Epithelial cell of proximal tubule (primary cell): ENCODE results near the gene SRI. TPM values are rescaled to one million over a fixed set of nuclear protein-coding genes. Genes with fewer than 3 reads are reported as not detected.
"Not testable (repeated sequence)": the region's sequence is repeated elsewhere in the genome, so short reads cannot be mapped to it uniquely, and the experiment has no call there.

Experiments
- DNase-seq: peaks from one replicate; pipeline ENCODE4 v3.0.0-alpha.2; 2011; ENCODE audit warnings: low read depth
- H3K4me3 ChIP-seq: 2 replicates; pipeline ENCODE4 v1.5.1; 2011; ENCODE audit warnings: low read depth, mild to moderate bottlenecking, low read length
- total RNA-seq: library from RNA; depleted of rRNA; stranded (reverse); fragments of >200 nt; gene quantifications from 2 replicates; pipeline ENCODE4 v1.2.3, GENCODE V29; 2015
- TF ChIP-seq, protein P1 (sequence below): conservative IDR thresholded peaks from 2 replicates; pipeline ENCODE4 v1.5.1; 2012; ENCODE audit warnings: low read depth, mild to moderate bottlenecking, low read length

The SRI gene
- total RNA-seq, 1 donor from 2014 or later, result 92.0 TPM

- no peak for DNase-seq
- no peak overlapping the region for H3K4me3 ChIP-seq
- TF ChIP-seq, protein P1, sequence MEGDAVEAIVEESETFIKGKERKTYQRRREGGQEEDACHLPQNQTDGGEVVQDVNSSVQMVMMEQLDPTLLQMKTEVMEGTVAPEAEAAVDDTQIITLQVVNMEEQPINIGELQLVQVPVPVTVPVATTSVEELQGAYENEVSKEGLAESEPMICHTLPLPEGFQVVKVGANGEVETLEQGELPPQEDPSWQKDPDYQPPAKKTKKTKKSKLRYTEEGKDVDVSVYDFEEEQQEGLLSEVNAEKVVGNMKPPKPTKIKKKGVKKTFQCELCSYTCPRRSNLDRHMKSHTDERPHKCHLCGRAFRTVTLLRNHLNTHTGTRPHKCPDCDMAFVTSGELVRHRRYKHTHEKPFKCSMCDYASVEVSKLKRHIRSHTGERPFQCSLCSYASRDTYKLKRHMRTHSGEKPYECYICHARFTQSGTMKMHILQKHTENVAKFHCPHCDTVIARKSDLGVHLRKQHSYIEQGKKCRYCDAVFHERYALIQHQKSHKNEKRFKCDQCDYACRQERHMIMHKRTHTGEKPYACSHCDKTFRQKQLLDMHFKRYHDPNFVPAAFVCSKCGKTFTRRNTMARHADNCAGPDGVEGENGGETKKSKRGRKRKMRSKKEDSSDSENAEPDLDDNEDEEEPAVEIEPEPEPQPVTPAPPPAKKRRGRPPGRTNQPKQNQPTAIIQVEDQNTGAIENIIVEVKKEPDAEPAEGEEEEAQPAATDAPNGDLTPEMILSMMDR, result no peak
These were observed 40.9 kb upstream of the SRI start for GRCh38 chr7:88260719-88261118.

DNA sequence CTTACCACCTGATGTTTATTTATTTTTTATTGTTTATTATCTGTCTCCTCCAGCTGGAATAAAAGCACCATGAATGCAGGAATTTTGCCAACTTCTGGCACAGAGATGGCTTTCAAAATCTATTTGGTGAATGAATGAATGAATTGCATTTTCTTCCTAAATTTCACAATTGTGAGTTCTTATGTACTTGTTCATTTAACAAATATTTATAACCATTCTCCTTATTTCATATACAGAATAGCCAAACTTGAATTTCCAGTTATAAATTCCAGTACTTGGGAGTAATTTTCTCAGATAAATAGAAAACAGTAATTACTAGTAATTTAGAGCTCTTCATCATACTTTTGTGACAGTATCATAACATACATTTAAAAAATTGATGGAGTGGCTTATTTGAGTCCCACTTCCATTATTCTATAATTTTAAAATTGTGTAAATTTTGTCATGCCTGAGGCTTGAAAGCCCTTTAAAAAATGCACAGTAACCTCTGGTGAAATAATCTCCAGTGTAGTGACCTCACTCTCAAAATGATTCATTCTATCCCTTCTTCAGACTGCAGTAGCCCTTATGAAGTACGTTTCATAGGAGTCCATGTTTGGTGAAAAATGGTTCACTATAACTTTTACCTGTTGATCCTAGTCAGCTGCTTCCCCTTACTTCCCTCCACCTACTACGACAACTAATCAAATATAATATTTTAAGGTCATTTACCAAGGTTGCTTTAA, 40.0 kb upstream of the SRI start:
- TF ChIP-seq, protein P1, result no peak
- no peak for DNase-seq
- H3K4me3 ChIP-seq, result no peak overlapping the region

DNA sequence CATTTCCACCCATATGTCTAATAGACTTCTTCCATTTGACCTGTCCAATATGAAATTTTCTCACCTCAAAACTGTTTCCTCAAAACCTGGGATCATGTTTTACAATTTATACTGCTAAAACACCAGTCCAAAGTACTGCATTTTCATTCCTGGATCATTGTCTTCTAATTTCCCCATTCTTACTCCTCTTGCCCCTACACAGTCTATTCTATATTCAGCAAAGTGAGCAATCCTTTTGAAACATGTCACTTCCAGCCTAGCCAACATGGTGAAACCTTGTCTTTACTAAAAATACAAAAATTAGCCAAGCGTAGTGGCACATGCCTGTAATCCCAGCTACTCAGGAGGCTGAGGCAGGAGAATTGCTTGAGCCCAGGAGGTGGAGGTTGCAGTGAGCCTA, 38.5 kb upstream of the SRI start:
- not testable (repeated sequence) for DNase-seq, H3K4me3 ChIP-seq

DNA sequence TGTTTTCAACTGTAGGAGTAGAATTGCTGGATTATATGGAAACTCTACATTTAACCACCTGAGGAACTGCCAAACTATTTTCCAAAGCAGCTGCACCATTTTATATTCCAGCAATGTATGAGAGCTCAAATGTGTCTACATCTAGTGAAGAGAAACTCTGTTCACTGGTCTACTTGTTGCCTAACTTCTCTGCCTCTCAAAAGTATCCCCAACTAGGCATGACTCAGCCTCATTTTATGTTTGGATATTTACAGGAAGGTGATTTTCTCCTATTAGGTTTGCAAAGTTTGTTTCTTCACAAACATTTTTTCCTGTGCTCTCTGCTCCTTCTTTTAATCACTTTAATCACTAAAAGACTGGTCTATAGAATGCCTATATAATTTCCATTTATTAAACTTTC, 37.1 kb upstream of the SRI start:
- TF ChIP-seq, protein P1, result no peak
- no peak overlapping the region for H3K4me3 ChIP-seq
- no peak for DNase-seq

DNA sequence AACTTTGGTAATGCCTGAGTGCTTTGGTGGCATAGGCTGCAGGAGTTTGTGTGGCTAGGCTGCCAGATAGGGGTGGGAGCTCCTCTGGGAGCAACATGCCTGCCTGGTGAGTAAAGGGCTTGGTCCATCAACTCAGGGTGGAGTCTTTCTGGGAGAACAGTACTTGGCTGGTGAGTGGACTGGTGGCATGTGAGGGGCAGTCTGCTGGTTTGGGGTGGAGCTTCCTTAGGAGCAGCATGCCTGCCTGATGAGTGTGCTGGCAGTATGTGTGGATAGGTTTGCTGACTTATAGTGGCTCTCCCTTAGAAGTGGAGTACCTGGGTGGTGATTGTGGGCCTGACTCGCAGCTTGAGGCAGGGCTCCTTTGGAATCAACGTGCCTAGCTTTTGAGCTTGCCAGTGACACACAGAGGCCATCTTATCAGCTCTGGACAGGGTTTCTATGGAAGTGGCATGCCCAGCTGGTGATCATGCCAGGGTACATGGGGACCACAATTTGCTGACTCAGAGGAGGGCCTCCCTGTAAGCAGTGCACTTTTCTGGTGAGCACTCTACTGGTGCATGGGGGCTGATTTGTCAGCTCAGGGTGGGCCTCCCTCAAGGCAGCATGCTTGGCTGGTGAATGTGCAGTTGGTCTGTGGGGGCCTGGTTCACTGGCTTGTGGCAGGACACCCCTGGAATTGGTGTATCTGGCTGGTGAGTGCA, 35.0 kb upstream of the SRI start:
- H3K4me3 ChIP-seq, result no peak overlapping the region
- DNase-seq, result peak; percentile 83
- TF ChIP-seq, protein P1, result no peak

GRCh38 chr7:88253640-88254039, 33.8 kb upstream of the SRI start:
- no peak for DNase-seq
- TF ChIP-seq, protein P1, result no peak

DNA sequence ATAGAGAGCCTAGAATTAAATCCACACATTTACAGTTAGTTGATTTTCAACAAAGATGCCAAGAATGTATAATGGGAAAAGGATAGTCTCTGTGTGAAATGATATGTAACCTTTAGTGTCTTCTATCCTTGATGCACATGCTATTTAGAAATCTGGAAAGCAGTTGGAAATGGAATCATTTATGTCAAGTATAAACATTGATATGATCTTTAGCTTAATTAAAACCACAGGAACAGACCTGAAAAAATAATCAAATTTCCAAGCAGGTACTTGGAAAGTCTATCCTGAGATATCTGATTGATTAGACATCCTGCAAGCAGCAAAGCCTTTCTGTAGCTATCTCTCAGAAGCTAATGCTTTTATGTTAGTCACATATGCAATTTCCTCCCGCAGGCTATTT, 24.4 kb upstream of the SRI start:
- TF ChIP-seq, protein P1, result no peak
- H3K4me3 ChIP-seq, result no peak overlapping the region
- no peak for DNase-seq

More at GRCh38 chr7:88253640-88254039, 33.8 kb upstream of the SRI start:
- no peak overlapping the region for H3K4me3 ChIP-seq
